COLO668 (cell line): ENCODE results near the gene S100A8.

ENCODE experiments used
- DNase-seq: peaks from one replicate; lab custom pipeline; 2025; ENCODE audit not compliant: unreplicated experiment; lab: John Stamatoyannopoulos, UW

S100A8 gene

DNA sequence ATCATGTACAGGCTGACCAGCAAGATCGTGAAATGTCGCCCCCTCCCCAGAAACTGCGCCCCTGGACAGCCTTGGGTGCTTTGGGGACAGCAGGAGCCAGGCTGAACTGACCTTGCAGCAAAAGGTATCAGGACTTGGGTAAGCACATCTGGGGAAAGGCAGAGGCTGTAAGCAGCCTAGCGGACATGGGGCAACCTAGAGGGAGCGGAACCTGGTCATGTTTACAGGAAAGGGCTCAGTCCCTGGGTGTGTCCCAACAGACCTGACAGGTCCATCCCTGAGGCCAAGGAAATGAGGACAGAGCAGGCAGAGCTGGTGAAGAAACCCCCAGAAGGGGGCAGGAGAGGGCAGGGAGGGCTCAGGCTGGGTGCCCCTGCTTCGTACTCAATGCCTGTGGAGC lies 3.1 kb upstream of the S100A8 start:
- DNase-seq, result no peak

DNA sequence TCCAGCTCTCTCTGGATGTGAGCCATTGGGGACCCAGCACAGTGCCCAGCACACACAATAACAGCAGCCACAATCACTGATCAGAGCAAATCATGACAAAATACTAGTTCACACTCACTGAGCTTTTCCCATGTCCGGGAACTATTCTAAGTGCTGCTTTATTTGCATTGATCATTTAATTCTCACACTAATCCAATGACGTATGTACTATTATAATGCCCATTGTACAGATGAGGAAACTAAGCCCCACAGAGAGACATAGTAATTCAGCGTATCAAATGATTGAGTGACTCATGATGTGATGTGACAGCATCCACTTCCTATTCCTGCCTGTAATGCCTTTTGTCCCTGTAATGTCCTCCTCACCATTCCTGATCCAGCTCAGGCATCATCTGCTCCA lies 1.9 kb upstream of the S100A8 start:
- no peak for DNase-seq

DNA sequence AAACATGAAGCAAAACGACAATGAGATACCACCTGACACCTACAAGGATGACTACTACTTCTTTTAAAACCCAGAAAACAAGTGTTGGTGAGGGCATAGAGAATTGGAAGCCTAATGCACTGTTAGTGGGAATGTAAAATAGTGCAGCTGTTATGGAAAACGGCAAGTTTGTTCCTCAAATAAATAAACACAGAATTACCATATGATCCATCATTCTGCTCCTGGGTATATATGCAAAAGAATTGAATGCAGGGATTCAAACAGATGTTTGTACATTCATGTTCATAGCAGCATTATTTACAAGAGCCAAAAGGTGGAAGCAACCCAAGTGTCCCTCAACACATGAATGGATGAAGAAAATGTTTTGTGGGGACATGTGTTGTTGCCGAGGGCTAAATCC lies 1.4 kb upstream of the S100A8 start:
- no peak for DNase-seq

DNA sequence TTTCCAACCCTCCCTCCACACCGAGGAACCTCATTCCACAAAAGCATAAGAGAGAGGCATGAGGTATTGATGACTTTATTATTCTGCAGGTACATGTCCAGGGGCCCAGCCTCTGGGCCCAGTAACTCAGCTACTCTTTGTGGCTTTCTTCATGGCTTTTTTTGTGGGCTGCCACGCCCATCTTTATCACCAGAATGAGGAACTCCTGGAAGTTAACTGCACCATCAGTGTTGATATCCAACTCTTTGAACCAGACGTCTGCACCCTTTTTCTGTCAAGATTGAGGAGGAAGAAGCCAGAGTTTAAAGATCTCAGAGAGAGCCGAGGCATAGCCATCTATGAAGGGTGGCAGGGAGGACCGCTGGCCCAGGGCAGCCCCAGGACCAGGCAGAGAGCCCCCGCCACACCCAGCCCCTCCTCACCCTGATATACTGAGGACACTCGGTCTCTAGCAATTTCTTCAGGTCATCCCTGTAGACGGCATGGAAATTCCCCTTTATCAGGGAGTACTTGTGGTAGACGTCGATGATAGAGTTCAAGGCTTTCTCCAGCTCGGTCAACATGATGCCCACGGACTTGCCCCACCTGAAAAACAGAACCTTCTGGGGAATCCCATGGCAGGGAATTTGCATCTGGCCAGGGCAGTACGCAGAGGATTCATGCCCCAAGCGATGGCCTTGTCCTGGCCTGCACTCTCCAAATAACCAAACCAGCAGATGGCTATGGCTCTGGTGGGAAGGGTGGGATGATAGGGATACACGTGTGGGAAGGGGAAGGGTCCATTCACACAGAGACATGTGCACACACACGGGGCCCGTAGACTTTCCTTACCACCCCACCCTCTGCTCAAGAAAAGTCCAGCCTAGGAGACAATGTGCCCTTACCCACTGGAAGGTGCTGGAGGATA lies 647 bp downstream of the S100A8 start:
- no peak for DNase-seq

DNA sequence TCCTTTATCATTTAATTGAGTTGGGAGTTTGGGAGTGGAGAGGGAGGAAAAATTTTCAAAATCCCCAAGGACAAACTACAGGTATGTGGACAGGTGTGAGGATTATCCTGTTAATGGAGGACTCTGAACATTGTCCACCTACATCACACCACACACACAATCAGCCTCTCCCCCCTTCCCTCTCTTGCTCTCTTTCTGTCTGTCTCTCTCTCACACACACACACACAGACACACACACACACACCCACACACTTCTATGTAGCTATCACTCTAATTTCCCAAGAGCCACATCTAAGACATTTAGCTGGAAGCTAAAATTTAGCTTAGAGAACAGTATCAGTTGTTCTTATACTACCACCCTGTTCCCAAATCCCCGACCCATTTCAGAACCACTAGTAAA lies 1.5 kb downstream of the S100A8 start:
- DNase-seq, result no peak

DNA sequence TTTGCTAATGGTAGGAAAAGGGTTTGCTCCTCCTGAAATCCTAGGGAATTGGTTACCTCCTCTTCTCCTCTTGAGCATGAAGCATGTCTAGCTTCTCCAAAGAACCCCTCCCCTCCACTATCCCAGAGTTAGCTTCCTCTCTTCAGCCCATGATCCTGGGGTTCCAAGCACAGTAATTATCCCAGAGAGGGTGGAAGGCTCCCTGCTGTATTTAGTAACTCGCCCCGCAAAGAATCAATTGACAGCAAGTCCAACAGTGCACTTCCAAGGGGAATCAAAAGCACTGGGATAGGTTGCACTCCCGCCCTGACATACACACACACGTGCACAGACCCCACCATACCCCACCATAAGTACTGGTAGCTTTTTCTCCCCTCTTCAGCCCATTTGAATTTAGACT lies 3.1 kb downstream of the S100A8 start:
- DNase-seq, result no peak

DNA sequence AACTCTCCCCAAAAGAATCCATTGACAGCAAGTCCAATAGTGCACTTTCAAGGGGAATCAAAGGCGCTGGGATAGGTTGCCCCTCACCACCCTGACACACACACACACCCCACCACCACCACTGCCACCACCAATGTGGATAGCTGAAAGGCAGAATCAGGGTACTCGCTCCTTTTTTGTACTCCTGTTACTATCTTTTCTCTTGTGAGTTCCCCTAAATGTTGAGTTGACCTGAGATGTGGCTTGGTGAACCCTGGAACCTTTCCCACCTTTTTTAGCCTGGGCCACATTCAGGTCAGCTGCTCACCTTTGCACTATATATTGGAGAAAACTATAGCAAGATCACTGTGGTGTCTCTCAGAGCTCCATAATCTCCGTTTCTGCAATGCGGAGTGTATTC lies 3.9 kb downstream of the S100A8 start:
- no peak for DNase-seq

DNA sequence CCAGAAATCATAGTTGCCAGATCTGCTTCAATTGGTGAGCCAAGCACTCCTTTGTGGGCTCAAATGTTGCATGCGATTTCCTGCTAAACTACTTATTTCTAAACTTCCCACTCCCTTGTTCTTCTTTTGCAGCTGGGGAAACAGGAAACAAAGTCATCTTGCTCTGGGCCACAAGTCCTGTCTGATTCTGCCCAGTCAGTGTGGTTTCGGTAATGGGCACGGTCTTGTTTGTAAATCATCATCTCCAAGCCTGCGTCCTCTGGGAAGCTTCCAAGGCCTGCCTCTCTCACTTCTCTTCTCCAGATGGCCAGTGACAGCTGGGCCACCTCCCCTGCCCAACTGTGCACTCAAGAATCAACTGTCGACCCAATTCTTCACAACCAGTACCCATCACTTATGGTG lies 4.4 kb downstream of the S100A8 start:
- no peak for DNase-seq

DNA sequence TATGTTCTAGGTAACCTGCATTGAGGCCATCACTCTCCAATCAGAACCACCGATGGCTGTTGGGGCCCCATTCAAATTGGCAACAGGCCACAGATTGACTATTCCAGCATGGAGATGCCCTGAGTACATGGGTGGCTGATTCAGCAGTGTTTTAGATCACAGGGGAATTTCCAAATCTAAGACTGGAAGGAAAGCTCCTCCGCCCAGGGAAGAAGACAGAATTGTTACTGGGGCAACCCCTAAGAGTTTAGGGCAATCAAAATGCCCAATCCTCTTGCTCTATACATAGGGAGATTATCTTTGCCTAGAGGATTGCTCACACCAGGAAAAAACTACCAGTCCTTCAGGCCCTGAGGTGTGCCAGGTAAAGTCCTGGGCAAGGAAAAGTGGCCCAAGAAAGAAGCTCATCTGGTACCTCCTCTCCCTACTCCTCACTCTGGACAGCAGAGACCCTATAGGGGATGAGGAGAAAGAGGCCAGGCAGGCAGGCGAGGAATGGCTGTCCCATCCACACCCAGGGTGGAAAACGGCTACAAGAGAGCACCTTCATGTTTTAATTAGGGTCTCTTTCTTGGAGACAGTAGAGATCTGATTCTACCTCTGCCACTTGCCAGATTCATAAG lies 5.8 kb downstream of the S100A8 start:
- no peak for DNase-seq

DNA sequence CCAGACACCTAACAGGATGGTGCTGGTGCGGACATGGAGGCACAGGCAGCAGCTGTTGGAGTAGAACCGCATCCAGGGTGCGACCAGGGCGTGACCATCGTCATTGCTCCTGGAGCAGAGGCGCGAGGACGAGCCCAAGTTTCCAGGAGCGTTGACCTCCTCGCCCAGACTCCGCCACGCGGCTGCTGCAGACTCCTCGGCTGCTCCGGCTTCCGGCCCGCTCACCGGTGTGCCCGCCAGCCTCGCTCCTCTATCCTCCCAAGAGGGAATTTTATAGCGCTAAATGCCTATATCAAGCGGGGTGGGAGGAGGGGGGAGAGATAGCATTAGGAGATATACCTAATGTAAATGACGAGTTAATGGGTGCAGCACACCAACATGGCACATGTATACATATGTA lies 10.2 kb downstream of the S100A8 start:
- DNase-seq, result no peak

DNA sequence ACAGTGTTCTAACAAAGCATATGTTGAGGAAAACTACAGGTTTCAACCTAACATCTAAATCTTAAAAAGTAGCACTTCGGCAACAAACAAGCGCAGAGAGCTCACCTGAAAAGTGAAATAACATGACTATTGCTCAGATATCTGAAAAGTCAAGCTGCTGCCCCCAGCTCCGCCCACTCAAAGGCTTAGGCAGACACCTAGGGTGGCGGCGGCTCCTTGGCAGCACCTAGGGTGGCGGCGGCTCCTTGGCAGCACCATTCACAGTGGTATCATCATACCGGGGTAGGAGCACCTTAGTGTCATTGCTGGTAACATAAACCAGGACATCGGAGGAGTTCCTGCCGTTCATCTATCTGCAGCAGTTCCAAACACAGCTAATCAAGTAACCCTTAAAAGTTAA lies 11.3 kb downstream of the S100A8 start:
- DNase-seq, result no peak

DNA sequence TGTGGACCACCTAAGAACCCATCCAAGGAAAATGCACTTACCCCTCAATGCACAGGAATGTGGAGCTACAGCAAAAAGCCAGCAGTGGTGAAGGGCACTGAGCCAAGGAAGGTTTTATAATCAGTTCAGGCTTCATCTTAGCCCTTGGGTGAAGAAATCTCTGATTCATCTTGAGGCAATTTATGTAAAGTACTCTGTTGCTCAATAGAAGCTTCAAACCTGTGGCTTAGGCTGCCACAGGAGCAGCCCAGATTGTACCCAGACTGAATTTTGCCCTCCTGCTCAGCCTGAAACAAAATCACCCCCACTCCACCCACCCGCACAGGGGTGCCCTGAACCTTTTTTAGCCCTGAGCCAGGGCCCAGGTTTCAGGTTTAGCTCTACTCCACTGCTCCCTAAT lies 15.4 kb downstream of the S100A8 start, which contains the start of gene S100A12:
Gene S100A12, minus strand, starts transcription at position 111 of the 400 bp plus-strand sequence. CDS start 1,029 bp downstream, outside the sequence.
- no peak for DNase-seq

DNA sequence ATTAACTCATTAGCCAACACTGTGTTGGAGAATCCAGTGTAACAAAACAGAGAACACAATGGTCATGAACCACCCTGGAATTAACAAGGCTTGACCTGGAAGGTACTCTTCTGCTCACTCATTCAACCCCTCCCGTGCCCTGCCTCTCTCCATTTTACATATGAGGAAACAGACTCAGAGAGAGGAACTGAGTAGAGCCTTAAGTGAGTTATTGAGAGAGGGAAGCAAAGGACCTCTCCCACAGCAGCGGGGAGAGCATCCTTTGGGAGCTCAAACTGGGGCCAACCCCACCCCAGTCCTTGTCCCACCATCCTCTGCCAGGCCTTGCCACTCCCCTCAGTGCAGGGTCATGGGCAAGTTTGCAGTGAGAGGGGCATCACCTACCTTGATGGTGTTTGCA lies 16.8 kb downstream of the S100A8 start:
- DNase-seq, result no peak

DNA sequence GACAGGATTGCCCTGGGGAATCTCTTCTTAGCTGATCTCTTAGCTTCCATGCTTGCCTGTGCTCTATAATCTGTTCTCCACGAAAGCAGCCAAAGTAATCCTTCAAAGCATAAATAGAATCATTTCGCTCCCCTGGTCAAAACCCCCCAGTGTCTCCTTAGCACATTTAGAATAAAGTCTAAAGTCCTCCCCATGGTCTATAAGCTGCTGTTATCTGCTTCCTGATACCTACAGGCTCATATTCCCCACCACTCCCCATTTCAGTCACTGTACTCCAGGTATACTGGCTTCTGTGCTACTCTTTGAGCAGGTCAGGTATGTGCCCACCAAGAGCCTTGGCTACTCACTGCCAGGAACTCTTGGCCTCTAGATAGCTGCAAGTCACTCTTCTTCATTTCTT lies 18.3 kb downstream of the S100A8 start:
- DNase-seq, result no peak

DNA sequence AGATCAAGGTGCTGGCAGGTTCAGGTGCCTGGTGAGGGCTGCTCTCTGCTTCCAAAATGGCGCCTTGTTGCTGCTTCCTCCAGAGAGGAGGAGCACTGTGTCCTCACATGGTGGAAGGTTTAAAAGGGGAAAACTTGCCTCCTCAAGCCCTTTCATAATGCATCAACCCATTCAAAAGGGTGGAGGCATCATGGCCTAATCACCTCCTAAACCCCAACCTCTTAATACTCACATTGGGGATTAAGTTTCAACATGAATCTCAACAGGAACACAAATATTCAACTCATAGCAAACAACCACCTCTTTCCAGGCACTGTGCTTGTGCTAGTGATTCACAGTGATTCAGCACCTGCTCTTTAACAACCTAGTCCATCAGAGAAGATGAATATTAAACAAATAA lies 19.6 kb downstream of the S100A8 start:
- no peak for DNase-seq

DNA sequence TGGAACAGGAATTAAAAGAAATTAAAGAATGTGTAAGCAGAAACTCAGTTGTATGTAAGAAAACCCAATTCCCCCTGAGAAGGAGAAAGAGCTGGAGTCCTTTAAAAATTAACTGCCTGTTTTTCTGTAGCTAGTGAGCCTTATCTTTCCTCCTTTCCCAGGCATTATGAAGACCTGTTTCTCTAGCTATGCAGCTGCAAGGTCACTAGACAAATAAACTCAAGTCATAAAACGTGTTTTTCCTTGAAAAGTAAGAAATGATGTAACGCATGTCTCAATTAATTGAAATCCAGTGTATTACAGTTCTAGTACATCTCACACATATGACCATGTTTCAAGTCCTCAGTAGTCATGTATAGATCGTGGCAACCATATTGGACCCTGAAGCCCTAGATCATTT lies 20.7 kb downstream of the S100A8 start:
- DNase-seq, result no peak

DNA sequence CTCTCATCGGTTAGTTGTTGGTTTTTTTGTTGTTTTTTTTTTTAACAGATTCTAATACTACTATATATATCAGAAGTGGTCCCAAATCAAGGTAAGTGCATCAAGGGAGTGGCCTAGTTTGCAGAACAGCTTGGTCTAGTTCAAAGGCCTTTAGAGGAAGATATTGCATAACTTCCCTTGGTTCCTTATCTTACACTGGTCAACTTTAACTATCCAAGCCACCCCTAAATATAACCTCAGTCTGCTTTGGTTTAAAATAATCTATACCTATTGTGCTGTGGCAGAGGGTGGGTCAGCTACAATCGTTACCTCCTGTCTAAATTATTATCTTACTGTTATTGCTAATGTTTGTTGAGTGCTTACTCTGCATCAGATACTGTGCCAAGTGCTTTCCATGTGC lies 22.4 kb downstream of the S100A8 start:
- no peak for DNase-seq

DNA sequence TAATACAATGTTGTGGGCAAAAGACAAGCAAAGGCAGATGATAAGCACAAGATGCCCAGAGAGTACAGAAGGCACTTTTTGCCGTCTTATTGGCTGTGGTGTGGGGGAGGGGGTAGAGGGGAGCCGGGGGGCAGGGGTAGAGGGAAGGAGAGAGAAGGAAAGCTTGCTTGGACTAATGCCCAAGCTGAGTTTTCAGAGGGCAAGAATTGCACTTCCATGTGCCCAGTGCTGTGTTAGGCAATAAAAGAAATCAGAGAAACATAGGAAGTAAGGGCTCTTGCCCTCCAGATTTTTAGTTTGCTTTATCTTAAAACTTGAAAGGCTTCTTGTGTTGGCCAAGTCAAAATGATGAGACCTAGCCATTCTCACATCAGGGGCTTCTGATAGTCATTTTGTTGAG lies 23.8 kb downstream of the S100A8 start:
- no peak for DNase-seq

DNA sequence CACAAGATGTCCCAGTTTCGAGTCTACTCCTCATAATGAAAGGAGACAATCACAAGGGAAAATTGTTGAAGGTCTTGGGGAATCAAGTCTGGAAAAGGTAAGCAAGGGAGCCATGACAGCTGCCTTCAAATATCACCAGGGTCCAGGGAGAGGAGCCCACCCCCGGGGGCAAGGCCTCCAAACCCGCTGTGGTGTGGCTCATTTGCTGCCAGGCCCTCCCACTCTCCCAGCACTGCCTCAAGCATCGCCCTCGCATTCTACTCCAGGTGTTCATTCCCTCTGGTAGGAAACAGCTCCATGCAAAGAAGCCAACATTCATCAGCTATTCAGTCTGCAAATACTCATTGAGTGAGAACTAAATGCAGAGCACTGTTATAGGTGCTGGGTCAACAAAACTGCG lies 24.6 kb downstream of the S100A8 start:
- no peak for DNase-seq

DNA sequence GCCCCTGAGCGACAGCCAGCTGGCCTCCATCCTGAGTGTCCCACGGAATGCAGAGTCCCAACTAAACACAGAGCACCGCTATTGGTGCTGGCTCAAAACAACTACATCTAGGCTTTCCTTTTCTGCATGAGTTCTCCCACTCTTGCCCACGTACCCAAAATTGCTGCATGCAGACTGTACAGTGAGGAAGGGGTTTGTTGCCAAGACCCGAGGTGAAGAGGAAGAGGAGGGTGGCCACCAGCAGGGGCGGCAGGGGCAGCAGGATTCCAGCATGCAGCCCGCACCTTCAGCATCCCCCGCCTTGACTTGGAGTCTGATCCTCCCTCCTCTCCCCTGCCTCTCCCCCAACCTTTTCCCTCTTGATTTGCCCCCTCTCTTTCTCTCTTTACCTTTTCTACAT lies 25.2 kb downstream of the S100A8 start:
- no peak for DNase-seq

DNA sequence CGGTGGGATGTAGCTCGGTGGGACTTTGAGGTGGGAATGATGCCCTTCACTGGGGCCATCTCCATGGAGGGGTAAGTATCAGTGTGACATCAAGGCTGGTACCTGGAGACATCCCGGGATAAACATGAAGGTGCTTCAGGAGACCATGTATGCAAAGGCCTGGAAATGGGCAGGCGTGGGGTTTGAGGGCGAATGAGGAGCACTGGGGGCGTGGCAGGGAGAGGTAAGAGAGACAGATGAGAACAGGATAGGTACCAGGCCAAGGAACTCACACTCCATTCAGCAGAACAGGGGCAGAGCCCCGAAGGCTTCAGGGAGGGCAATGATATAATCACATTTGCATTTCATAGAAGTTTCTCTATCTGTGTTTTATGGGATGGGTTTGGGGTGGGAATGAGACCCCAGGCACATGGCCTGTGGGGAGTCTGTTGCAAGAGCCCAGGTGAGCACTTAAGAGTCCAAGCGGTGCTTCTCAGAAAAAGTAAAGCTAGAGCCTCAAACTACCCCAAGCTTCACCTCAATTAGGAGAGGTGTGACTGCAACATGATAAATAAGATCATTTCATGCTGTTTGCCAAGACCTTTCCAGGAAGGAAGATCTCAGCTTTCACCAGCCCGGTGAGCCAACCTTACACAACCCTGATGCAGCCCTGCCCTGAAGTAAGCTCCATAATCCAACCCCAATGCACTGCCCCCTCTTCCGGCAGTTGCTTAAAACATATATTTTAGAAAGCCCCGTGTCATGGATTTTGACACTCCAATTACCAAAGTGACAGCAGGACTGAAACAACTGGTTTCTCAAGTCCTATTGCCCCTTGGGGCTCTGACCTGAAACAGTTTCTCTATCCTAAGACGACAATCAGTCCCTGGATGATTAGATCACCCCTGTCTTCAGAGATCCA lies 25.9 kb downstream of the S100A8 start:
- DNase-seq, result no peak

DNA sequence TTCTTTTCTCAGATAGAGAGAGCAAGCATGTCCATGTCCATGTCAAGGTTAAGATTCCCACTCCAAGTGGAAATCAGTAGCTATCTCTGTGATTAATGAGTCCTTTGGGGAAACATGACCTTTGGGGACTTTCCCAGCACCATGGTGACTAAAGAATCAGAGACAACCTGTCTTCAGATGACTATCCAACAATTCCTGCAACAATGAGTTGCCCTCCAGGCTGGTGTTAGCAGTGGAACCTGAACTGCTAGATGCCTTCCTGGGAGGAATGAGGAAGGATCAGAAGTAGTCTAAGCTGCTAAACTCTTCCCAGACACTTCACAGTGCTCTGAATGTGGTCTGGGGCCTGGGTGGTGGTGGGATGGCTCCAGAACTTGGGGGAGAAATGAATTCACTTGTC lies 26.7 kb downstream of the S100A8 start:
- no peak for DNase-seq
